ENCODE results near the gene ADAMTS7. TPM values are rescaled to one million over a fixed set of nuclear protein-coding genes. Genes with fewer than 3 reads are reported as not detected.

The ADAMTS7 gene
- polyA plus RNA-seq, 1 donor from 2014 or later: 31.5 TPM

- H4K20me1 ChIP-seq (ENCODE audit: insufficient read depth): no peaks in the 10 kb centered on the region
- H3K9me2 ChIP-seq (ENCODE audit: insufficient read depth, low read length): no peaks in the 10 kb centered on the region
- no peak overlapping the region for H3K9ac ChIP-seq (ENCODE audit: low read length)
- no peak overlapping the region for H2AFZ ChIP-seq (ENCODE audit: low read depth, low read length)
- H3K9me3 ChIP-seq (ENCODE audit: low read length): no peaks in the 10 kb centered on the region
- H3F3A ChIP-seq (ENCODE audit: insufficient read depth, low read length, poor library complexity, severe bottlenecking): no peaks in the 10 kb centered on the region
- peaks cover 6% of the 10 kb centered on the region for H3K27me3 ChIP-seq (ENCODE audit: insufficient read depth, low read depth, low read length)
- H3K36me3 ChIP-seq (ENCODE audit: insufficient read depth, low read length): no peaks in the 10 kb centered on the region
- TF ChIP-seq EP300 (conservative IDR thresholded peaks at IDR 0.05; ENCODE audit: poor library complexity, severe bottlenecking) (no peak), SMC3 (conservative IDR thresholded peaks at IDR 0.05; ENCODE audit: poor library complexity) (no peak), RAD21 (conservative IDR thresholded peaks at IDR 0.05) (no peak), POLR2AphosphoS5 (IDR thresholded peaks at IDR 0.05) (no peak), MXI1 (conservative IDR thresholded peaks at IDR 0.05; ENCODE audit: poor library complexity, severe bottlenecking) (no peak), TAF1 (IDR thresholded peaks at IDR 0.05; ENCODE audit: low read depth) (no peak), EZH2 (IDR thresholded peaks at IDR 0.05; ENCODE audit: borderline replicate concordance, insufficient read depth, low read length, poor library complexity, severe bottlenecking) (no peak)
- TF ChIP-seq, protein P1, sequence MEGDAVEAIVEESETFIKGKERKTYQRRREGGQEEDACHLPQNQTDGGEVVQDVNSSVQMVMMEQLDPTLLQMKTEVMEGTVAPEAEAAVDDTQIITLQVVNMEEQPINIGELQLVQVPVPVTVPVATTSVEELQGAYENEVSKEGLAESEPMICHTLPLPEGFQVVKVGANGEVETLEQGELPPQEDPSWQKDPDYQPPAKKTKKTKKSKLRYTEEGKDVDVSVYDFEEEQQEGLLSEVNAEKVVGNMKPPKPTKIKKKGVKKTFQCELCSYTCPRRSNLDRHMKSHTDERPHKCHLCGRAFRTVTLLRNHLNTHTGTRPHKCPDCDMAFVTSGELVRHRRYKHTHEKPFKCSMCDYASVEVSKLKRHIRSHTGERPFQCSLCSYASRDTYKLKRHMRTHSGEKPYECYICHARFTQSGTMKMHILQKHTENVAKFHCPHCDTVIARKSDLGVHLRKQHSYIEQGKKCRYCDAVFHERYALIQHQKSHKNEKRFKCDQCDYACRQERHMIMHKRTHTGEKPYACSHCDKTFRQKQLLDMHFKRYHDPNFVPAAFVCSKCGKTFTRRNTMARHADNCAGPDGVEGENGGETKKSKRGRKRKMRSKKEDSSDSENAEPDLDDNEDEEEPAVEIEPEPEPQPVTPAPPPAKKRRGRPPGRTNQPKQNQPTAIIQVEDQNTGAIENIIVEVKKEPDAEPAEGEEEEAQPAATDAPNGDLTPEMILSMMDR (IDR thresholded peaks at IDR 0.05; ENCODE audit: poor library complexity, severe bottlenecking): no peak
- TF ChIP-seq, protein P2, sequence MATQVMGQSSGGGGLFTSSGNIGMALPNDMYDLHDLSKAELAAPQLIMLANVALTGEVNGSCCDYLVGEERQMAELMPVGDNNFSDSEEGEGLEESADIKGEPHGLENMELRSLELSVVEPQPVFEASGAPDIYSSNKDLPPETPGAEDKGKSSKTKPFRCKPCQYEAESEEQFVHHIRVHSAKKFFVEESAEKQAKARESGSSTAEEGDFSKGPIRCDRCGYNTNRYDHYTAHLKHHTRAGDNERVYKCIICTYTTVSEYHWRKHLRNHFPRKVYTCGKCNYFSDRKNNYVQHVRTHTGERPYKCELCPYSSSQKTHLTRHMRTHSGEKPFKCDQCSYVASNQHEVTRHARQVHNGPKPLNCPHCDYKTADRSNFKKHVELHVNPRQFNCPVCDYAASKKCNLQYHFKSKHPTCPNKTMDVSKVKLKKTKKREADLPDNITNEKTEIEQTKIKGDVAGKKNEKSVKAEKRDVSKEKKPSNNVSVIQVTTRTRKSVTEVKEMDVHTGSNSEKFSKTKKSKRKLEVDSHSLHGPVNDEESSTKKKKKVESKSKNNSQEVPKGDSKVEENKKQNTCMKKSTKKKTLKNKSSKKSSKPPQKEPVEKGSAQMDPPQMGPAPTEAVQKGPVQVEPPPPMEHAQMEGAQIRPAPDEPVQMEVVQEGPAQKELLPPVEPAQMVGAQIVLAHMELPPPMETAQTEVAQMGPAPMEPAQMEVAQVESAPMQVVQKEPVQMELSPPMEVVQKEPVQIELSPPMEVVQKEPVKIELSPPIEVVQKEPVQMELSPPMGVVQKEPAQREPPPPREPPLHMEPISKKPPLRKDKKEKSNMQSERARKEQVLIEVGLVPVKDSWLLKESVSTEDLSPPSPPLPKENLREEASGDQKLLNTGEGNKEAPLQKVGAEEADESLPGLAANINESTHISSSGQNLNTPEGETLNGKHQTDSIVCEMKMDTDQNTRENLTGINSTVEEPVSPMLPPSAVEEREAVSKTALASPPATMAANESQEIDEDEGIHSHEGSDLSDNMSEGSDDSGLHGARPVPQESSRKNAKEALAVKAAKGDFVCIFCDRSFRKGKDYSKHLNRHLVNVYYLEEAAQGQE (IDR thresholded peaks at IDR 0.05; ENCODE audit: borderline replicate concordance): no peak
- H3K79me2 ChIP-seq (replicated peaks; ENCODE audit: insufficient read depth, low read length): no peaks in the 10 kb centered on the region
- no peak overlapping the region for H3K4me3 ChIP-seq (ENCODE audit: low read length)
- no peak overlapping the region for H3K27ac ChIP-seq (ENCODE audit: low read length)
- H3K4me2 ChIP-seq (ENCODE audit: low read length): no peak overlapping the region
Observed at GRCh38 chr15:78712797-78713515, 98.3 kb downstream of the ADAMTS7 start.

- Histone ChIP-seq H4K20me1 (ENCODE audit: insufficient read depth) (no peaks in the 10 kb centered on the region), H3K36me3 (ENCODE audit: insufficient read depth, low read length) (no peaks in the 10 kb centered on the region), H3K9me2 (ENCODE audit: insufficient read depth, low read length) (no peaks in the 10 kb centered on the region), H3K4me3 (ENCODE audit: low read length) (no peak overlapping the region), H3K9ac (ENCODE audit: low read length) (no peak overlapping the region), H3K79me2 (replicated peaks; ENCODE audit: insufficient read depth, low read length) (no peaks in the 10 kb centered on the region), H3K27me3 (ENCODE audit: insufficient read depth, low read depth, low read length) (peaks cover 6% of the 10 kb centered on the region), H3K4me2 (ENCODE audit: low read length) (no peak overlapping the region), H3K27ac (ENCODE audit: low read length) (no peak overlapping the region), H2AFZ (ENCODE audit: low read depth, low read length) (no peak overlapping the region), H3F3A (ENCODE audit: insufficient read depth, low read length, poor library complexity, severe bottlenecking) (no peaks in the 10 kb centered on the region), H3K9me3 (ENCODE audit: low read length) (no peaks in the 10 kb centered on the region)
- TF ChIP-seq POLR2AphosphoS5 (IDR thresholded peaks at IDR 0.05): no peak
Observed at GRCh38 chr15:78711638-78712037, 99.6 kb downstream of the ADAMTS7 start.

All from neural cell (in vitro differentiated cells).